Ishikawa (cell line): ENCODE data around the gene CCDC9B.

Experiments
- CEBPB ChIP-seq: IDR thresholded peaks from 2 replicates; pipeline ENCODE4 v1.6.1; 2012
- CREB1 ChIP-seq: IDR thresholded peaks from 2 replicates; pipeline ENCODE4 v1.6.1; 2012; ENCODE audit warnings: low read depth
- EGR1 ChIP-seq: IDR thresholded peaks from 2 replicates; pipeline ENCODE4 v1.6.1; 2012
- EP300 ChIP-seq: IDR thresholded peaks from 2 replicates; pipeline ENCODE4 v1.6.1; 2012; ENCODE audit warnings: borderline replicate concordance
- FOXM1 ChIP-seq: IDR thresholded peaks from 2 replicates; pipeline ENCODE4 v1.6.1; 2012; ENCODE audit warnings: low read depth, borderline replicate concordance
- NFIC ChIP-seq: IDR thresholded peaks from 2 replicates; pipeline ENCODE4 v1.6.1; 2012
- RAD21 ChIP-seq: IDR thresholded peaks from 2 replicates; pipeline ENCODE4 v1.6.1; 2012; ENCODE audit warnings: low read depth
- TAF1 ChIP-seq: IDR thresholded peaks from 2 replicates; pipeline ENCODE4 v1.6.1; 2012; ENCODE audit warnings: low read depth, mild to moderate bottlenecking
- TCF12 ChIP-seq: IDR thresholded peaks from 2 replicates; pipeline ENCODE4 v1.6.1; 2012; ENCODE audit warnings: low read depth
- TEAD4 ChIP-seq: IDR thresholded peaks from 2 replicates; pipeline ENCODE4 v1.6.1; 2012
- YY1 ChIP-seq: IDR thresholded peaks from 2 replicates; pipeline ENCODE4 v1.6.1; 2012; ENCODE audit warnings: low read depth
- ZBTB7A ChIP-seq: IDR thresholded peaks from 2 replicates; pipeline ENCODE4 v1.6.1; 2012; ENCODE audit warnings: low read depth
- TF ChIP-seq, protein P1 (sequence below): IDR thresholded peaks from 2 replicates; pipeline ENCODE4 v1.6.1; 2012
- TF ChIP-seq, protein P2 (sequence below): IDR thresholded peaks from 2 replicates; pipeline ENCODE4 v1.6.1; 2012
- TF ChIP-seq, protein P3 (sequence below): IDR thresholded peaks from 2 replicates; pipeline ENCODE4 v1.6.1; 2012; ENCODE audit warnings: low read depth, mild to moderate bottlenecking

Gene CCDC9B

DNA sequence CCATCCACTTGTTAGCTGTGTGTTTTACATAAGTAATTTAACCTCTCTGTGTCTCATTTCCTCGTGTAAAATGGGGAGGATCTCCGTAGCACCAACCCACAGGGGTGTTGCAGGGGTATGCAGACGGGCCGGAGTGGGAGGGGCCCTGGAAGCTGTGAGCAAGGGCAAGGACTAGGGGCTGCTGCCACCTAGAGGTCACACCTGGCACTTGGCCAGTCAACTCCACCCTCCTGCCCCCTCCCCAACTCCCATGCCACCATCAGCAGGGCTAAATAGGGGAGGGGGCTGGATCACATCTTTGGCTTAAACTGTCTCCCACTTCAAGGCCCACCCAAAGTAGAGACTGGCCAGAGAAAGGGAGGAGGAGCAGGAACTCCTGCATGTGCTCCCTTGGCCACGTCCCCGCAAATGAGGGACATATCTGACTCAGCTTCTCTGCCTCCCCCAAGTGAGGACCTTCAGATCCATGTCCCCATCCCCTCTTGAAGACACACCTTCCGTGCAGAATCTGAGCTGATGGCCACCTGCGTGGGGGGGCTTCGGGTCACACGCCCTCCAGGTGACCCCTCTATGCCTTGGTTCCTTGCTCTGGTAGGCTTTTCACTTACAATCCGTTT lies 2.6 kb downstream of the CCDC9B start:
- TF ChIP-seq CREB1 (no peak), EGR1 (no peak), FOXM1 (no peak), TEAD4 (no peak), CEBPB (no peak), RAD21 (peak; percentile 75), ZBTB7A (peak; percentile 68), EP300 (no peak), TCF12 (no peak)
- TF ChIP-seq, protein P1, sequence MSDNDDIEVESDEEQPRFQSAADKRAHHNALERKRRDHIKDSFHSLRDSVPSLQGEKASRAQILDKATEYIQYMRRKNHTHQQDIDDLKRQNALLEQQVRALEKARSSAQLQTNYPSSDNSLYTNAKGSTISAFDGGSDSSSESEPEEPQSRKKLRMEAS, result 0 out of 2 replicates have a peak, but pooled peaks have one; percentile 41
- TF ChIP-seq, protein P2, sequence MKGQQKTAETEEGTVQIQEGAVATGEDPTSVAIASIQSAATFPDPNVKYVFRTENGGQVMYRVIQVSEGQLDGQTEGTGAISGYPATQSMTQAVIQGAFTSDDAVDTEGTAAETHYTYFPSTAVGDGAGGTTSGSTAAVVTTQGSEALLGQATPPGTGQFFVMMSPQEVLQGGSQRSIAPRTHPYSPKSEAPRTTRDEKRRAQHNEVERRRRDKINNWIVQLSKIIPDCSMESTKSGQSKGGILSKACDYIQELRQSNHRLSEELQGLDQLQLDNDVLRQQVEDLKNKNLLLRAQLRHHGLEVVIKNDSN, result no peak

DNA sequence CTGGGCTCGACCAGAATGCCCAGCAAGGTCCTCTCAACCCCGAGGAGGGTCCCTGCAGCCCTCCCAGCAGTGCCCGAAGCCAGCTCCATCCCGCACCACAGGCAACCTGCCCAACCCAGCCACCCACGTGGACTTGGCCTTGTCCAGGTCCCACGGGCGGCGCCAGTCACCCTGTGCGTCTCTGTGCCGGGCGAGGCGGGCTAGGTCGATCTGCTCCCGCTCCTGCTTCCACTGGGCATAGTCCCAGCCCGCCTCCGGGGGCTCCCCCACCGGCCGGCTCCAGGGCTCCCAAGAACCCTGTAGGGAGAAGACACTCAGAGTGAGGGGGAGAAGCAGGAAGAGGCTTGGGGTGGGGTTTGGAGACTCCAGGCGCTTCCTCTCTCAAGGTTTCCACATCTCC lies 3.1 kb downstream of the CCDC9B start:
- TF ChIP-seq ZBTB7A (no peak), YY1 (no peak), EGR1 (no peak)

DNA sequence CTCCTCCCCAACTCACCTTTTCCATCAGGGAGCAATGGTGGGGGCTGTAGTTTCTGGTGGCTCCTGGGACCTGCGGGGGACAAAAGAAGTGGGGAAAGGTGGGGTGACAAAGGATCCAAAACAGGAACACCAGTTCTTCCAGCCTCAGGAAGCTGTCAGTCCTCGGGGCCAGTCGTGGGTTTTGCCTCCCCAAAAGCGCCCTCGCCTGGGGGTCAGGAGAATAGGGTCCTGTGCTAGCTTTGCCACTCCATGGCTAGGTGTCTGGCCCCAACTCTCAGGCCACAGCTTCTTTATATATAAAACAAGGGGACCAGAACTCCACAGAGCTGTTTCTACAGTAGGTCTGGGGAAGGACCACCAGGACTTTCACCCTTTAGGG lies 4.0 kb downstream of the CCDC9B start:
- TF ChIP-seq TCF12 (no peak), TEAD4 (no peak), EP300 (no peak), ZBTB7A (no peak), EGR1 (no peak), CEBPB (no peak), YY1 (no peak), RAD21 (no peak), NFIC (no peak), FOXM1 (no peak)
- TF ChIP-seq, protein P1, result no peak
- TF ChIP-seq, protein P2, result no peak

DNA sequence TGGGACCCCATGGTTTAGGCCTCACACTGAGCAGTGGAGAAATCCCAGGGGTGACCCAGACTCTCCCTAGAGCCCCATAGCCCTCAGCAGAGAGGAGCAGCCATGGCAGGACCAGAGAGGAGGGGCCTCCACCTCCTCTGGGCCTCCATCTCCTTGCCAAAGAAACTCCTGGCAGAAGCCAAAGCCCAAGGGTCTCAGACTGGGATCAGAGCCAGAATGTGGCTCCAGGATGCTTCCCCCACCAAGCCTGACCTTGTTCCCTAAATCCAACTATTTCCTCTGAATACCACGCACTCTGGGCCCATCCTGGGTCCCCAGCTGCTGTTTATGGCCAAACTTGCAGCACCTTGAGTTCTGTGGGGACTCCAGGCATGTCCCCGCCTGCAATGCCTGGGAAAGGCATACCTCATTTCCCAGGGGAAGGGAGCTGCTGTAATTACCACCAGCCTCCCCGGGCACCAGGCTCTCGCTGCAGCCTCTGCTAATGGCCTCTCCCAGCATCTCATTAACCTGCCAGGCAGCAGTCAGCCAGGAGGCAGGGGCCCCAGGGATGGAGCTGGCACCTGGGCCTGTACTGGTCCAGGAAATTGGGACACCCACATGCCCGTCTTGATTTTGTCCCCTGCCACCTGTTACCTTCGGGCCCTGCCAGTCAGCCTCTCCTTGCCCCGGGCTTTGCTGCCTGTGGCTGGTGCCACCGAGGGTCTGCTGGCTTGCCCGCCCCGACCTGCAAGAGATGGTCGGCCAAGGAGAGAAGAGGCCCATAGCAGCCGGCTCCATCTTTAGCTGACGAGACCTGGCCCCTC lies 4.6 kb downstream of the CCDC9B start:
- TF ChIP-seq NFIC (no peak), EGR1 (no peak), ZBTB7A (no peak), RAD21 (no peak), TEAD4 (no peak), FOXM1 (no peak), CREB1 (no peak), YY1 (no peak), CEBPB (no peak), TAF1 (no peak), EP300 (no peak), TCF12 (no peak)
- TF ChIP-seq, protein P2, result no peak
- TF ChIP-seq, protein P3, sequence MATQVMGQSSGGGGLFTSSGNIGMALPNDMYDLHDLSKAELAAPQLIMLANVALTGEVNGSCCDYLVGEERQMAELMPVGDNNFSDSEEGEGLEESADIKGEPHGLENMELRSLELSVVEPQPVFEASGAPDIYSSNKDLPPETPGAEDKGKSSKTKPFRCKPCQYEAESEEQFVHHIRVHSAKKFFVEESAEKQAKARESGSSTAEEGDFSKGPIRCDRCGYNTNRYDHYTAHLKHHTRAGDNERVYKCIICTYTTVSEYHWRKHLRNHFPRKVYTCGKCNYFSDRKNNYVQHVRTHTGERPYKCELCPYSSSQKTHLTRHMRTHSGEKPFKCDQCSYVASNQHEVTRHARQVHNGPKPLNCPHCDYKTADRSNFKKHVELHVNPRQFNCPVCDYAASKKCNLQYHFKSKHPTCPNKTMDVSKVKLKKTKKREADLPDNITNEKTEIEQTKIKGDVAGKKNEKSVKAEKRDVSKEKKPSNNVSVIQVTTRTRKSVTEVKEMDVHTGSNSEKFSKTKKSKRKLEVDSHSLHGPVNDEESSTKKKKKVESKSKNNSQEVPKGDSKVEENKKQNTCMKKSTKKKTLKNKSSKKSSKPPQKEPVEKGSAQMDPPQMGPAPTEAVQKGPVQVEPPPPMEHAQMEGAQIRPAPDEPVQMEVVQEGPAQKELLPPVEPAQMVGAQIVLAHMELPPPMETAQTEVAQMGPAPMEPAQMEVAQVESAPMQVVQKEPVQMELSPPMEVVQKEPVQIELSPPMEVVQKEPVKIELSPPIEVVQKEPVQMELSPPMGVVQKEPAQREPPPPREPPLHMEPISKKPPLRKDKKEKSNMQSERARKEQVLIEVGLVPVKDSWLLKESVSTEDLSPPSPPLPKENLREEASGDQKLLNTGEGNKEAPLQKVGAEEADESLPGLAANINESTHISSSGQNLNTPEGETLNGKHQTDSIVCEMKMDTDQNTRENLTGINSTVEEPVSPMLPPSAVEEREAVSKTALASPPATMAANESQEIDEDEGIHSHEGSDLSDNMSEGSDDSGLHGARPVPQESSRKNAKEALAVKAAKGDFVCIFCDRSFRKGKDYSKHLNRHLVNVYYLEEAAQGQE, result no peak
- TF ChIP-seq, protein P1, result no peak

DNA sequence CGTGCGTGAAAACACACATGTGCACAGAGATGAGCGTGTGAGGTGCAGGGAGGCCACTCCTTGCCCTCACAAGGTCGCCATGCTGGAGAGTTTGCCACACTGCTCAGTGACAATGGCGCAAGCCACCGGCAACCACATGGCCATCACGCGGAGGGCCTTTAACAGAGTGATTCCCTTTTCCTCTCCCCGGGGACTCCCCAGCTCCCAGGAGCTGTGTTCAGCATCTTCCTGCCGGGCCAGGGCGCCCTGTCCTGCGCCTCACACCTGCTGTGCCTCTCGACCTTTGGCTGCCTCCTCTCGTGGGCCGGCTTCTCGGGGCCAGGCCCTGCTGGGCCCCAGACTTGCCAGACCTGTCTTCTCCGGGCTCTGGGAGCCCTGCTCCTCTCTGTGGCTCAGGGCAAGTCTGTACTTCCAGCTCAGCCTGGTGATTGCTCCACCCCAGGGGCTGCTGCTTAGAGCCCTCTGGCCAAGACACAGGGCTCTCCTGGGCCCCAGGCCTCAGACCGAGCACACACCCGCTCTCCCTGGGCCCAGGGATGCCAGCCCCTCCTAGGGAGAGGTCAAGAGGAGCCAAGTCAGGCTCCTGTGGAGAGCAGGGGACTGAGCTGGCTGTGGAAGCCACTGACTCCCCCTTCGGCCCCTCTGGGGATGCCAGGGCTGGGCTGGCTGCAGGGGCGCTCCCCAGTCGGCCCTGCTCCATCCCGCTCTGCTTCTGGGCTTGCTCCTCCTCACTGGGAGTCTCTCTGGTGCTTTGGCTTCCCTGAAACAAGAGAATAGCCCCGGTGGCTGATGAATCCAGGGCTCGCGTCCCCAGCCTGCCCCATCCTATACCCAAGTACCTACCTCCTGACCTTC lies 5.6 kb downstream of the CCDC9B start:
- TF ChIP-seq, protein P1, result peak; percentile 45; the same call in 1 of the 2 replicates
- TF ChIP-seq TCF12 (no peak), NFIC (peak; percentile 42; the same call in 1 of the 2 replicates)

DNA sequence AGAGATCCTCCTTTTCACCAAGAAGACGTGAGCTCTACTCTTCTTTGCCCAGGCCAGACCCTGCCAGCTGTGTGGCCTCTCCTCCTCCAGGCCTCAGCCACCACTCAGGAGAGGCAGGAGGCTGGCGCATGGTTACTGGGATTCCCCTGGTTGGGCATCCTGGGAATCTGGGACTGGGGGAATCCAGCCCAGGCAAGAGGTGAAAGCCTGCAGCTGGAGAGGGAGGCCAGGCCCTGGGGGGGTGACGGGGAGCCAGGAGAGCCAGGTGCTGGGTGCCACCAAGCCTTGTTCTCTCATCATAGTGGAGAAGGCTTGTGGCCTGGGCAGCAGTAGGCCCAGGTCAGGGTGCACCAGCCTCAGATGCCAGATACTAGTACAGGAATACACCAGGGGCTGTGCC lies 6.2 kb downstream of the CCDC9B start:
- TF ChIP-seq, protein P1, result no peak
- TF ChIP-seq YY1 (no peak), EGR1 (no peak), TEAD4 (no peak), FOXM1 (no peak), TCF12 (no peak), CEBPB (no peak), NFIC (no peak), EP300 (no peak), TAF1 (no peak), ZBTB7A (no peak), RAD21 (no peak), CREB1 (no peak)
- TF ChIP-seq, protein P3, result no peak
- TF ChIP-seq, protein P2, result no peak
